GM18526 (cell line): ENCODE results near the gene GP1BB.

Experiments used
- POLR2A ChIP-seq: IDR thresholded peaks from 3 replicates; pipeline ENCODE4 v1.6.1; 2011; ENCODE audit not compliant: insufficient read length; ENCODE audit errors: extremely low read depth

Gene GP1BB

DNA sequence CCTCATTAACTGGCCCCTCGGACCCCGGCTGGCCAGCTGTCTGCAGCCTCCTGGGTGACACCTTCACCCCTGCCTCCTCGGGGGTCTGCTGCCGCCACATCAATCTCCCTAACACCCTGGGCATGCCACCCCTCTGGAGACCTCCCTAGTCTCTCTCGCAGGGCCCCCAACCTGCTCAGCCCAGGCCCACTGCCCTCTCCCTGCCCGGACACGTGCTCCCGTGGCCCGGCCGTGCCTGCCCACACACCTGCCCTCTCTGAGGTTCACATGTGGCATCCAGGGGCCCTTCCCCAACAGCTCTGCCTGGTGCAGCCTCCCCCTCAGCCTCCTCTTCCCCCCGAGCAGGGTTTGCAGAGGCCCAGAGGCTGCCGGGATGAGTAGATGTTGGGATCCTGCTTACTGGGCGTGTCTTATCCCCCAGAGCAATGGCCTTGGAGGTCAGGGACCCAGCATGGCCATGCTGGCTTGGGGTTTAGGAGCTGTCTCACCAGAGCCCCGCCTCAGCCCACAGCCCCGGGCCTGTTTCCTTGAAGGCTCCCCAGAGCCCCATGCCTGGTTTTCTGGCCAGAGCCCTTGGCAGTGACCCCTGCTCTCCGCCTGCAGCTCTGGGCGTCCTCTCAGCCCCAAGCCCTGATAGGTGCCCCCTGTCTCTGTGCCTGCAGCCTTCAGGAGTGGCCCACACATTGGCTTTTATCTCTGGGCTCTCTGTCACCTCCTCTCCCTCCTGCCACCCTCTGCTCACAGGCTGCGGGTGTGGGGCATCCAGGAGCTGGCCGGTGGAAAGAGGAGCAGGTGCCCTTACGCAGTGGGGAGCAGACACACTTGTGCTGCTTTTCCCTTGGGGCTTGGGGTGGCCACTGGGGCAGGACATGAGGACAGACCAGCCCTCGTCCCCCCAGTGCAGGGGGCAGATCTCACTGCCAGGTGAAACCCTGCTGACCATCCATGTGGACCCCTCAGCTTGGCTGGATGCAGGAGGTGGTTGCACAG lies 34.7 kb upstream of the GP1BB start:
- TF ChIP-seq POLR2A, result no peak

DNA sequence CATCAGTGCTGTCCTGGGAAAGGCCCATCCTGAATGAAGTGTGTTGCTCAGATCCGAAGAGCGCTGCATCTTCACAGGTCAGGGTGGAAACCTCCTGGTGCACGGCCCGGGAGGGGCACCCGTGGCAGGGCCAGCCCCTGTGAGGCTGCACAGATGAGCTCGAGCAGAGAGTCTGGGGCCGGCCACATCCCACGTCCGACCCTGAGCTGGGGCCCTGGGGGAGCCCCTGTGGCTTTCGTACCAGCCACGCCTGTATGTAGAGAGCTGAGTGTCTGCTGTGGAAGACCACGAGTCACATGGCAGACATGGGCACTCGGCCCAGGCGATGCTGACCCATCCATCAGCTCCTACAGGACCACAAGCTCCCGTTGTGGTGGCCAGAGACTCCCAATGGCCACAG lies 33.9 kb upstream of the GP1BB start:
- no peak for TF ChIP-seq POLR2A

DNA sequence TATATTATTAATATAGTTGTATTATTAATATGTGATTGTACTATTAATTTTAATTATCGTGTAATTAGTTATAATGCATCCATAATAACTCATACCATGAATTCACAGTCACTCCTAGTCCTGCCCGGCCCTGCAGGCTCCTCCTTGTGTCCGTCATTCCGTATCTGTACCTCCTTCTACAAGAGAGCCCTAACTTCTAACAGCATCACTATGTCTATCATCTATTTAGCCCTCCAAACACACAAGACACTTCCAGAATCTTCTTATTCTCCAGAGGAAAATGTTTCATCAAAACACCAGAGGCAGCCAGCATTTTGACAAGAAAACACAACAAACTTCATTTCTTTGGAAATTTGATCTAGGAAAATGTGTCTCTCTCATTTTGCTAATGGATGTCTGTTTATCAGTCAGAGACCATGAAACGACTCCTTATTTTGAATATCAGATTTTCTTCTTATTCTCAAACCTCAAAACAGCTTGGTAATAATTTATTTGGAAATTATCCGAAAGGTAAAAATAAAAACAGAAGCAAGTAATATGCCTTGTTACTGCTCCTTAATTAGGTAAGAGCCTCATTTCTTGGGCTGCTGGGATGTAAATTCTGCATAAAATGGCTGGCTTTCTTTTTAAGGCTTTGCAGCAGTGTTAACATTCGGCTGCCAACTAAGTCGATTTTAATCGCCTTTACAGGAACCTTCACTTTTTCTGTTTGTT lies 32.2 kb upstream of the GP1BB start:
- no peak for TF ChIP-seq POLR2A

GRCh38 chr22:19691721-19692341 lies 31.5 kb upstream of the GP1BB start:
- TF ChIP-seq POLR2A, result no peak

DNA sequence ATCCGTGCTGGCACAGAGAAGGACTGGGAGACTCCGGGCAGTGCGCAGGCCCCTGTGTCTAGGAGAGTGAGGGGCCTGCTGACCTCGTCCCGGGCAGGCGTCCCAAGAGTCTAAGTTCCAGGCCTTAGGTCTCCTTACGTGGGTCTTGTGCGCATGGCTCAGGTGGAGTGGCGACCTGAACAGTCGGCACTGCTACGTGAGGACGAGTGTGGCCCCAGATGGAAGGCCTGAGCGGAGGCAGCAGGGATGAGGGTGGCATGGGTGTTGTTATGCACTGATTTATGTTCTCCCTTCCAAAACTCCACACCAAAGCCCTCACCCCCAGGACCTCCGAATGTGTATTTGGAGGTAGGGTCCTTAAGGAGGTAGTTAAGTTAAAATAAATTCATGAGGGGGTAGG lies 29.8 kb upstream of the GP1BB start:
- TF ChIP-seq POLR2A, result no peak

DNA sequence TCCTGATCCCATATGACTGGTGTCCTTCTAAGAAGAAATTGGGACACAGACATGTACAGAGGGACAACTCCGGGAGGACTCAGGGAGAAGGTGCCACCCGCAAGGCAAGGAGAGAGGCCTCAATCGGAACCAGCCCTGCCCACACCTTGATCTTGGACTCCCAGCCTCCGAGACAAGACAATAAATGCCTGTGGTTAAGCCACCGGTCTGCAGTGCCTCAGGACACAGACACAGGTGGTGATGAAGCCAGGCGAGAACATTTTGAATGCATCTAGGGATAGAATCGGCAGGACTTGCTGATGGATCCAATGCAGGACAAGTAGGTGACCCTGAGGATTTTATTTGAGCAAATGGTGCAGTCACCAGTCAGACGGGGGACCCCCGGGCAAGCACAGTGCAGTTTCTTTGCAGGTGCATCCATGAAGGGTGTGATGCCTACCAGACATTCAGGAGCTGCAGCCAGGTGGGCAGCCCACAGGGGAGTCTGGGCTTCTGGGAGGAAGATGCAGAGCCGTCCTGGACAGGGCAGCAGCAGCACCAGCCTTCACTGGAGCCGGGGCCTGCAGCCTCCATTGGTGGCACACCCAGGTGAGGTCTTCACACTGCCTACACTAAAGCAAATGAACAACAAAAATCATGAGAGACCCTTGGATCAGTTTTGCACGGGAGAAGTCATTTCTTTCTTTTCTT lies 29.2 kb upstream of the GP1BB start:
- no peak for TF ChIP-seq POLR2A

DNA sequence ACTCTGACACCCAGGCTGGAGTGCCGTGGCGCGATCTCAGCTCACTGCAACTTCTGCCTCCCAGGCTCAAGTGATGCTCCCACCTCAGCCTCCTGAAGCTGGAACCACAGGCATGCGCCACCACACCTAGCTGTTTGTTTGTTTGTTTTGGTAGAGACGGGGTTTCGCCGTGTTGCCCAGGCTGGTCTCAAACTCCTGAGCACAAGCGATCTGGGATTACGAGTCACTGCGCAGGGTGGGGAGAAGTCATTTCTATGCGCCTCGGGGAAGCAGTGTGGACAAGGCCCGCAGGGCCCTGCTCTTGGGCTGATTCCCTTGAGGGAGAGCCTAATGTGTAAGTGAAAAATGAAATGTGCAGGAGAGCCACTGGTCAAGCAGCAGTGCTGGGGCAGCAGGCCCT lies 28.6 kb upstream of the GP1BB start:
- no peak for TF ChIP-seq POLR2A

DNA sequence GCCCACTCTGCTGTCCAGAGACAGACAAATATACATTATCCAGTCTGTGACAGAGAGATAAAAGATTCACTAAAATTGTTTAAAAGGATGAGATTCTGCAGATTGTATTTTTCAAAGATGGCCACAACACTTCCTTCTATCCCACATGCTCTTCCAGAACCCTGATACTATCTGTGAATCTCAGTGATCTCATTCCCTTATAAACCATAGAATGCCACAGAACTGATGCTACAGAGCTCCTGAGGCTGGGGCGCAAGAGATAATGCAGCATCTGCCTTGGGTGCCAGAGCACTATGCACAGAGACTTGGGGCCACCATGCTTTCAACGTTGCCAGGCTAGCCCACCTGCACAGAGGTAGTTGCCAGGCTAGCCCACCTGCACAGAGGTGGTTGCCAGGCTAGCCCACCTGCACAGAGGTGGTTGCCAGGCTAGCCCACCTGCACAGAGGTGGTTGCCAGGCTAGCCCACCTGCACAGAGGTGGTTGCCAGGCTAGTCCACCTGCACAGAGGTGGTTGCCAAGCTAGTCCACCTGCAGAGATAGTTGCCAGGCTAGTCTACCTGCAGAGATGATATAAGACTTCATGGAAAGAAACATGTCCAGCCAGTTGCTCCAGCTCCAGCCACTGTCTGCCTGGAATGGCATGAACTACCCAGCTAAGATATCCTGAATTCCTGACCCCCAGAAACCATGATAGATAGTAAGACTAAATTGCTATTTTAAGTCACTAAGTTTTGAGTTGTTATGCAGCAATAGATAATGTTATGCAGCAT lies 26.6 kb upstream of the GP1BB start:
- no peak for TF ChIP-seq POLR2A

DNA sequence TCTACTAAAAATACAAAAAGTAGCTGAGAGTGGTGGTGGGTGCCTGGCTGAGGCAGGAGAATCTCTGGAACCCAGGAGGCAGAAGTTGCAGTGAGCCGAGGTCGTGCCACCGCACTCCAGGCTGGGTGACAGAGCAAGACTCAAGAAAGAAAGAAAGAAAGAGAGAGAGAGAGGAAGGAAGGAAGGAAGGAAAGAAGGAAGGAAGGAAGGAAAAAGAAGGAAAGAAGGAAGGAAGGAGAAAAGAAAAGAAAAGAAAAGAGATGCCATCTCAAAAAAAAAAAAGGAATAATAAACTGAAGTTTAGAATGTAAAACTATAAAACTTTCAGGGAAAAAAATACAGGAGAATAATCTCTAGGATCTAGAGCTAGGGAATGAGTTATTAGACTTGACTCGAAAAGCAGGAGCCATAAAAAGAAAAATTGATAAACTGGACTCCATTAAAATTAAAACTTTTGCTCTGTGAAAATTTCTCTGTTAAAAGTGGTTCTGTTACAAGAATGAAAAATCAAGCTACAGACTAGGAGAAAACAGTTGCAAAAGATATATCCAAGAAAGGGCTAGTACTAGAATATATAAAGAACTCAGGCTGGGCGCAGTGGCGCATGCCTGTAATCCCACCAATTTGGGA lies 22.4 kb upstream of the GP1BB start:
- TF ChIP-seq POLR2A, result no peak

- no peak for TF ChIP-seq POLR2A
These were observed 21.8 kb upstream of the GP1BB start for GRCh38 chr22:19701420-19702145.

- TF ChIP-seq POLR2A, result no peak
These were observed 19.5 kb upstream of the GP1BB start for GRCh38 chr22:19703869-19704268.

DNA sequence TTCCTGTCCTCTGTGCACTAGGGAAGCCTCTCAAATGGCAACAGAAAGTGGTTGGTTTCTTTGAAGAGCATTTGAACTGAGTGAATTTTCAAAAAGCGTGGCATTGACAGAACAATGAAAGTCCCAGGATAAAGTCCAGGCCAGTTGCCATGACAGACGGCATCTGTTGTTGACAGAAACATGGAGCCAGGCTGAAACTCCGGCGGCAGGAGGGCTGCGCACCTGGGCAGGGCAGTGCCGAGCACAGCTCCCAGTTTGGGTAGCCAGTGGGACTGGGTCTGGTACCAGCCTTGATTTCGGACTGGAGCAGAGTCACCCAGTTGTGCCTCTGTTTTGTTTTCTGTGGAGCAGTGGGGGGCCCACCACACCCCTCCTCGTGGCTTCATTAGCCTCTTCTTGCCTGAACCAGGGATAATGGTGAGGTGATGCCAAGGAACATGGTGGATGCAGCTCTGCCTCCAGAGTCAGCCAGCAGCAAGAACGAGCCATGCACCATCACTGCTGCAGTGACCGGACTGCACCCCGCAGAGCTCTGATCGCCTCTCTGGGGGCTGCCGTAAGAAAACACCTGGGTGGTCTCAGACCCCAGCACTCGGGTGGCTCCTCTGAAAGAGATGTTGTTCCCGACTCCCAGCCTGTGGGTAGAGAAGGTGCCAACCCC lies 18.9 kb upstream of the GP1BB start:
- no peak for TF ChIP-seq POLR2A
